GM12872 (cell line): ENCODE data around the gene BCAS3.

ENCODE experiments used
- TF ChIP-seq, protein P1 (sequence below): IDR thresholded peaks from 3 replicates; pipeline ENCODE4 v1.5.1; 2011; ENCODE audit warnings: low read depth, mild to moderate bottlenecking, low read length, moderate library complexity; ENCODE audit not compliant: insufficient read depth

BCAS3 gene

DNA sequence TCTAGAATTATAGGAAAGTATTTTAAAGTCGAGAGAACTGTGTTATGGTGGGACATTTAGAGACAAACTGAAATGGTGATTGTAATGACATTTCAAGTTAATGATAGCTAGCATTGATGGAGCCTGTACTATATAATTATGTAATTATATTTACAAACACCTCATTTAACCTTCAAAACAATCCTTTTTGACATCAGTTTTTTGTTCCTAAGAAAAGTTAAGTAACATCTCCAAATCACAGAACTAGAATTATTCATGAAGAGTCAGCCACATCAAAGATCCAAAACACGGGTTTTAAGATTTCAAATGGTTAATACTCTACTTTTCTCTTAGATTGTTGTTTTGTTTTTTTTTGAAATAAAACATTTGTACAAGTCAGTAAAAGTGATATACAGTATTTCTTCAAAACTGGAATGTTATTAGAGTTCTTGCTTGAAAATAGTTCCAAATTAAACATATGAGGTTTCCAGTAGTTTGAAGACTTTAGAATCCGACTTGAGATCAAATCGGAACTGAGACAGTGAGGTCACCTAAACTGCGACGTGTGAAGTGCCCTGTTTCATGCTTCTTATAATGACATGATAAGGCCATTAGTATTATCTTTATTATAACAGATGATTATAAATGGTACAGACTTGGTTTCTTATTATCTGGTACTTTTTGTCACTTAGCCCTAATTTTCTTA, 457.0 kb downstream of the BCAS3 start:
- TF ChIP-seq, protein P1, sequence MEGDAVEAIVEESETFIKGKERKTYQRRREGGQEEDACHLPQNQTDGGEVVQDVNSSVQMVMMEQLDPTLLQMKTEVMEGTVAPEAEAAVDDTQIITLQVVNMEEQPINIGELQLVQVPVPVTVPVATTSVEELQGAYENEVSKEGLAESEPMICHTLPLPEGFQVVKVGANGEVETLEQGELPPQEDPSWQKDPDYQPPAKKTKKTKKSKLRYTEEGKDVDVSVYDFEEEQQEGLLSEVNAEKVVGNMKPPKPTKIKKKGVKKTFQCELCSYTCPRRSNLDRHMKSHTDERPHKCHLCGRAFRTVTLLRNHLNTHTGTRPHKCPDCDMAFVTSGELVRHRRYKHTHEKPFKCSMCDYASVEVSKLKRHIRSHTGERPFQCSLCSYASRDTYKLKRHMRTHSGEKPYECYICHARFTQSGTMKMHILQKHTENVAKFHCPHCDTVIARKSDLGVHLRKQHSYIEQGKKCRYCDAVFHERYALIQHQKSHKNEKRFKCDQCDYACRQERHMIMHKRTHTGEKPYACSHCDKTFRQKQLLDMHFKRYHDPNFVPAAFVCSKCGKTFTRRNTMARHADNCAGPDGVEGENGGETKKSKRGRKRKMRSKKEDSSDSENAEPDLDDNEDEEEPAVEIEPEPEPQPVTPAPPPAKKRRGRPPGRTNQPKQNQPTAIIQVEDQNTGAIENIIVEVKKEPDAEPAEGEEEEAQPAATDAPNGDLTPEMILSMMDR, result no peak

- TF ChIP-seq, protein P1, result no peak
Measured at GRCh38 chr17:61135782-61136181, 458.1 kb downstream of the BCAS3 start.

- TF ChIP-seq, protein P1, result no peak
Measured at GRCh38 chr17:61136296-61136695, 458.6 kb downstream of the BCAS3 start.

GRCh38 chr17:61139219-61139618, 461.6 kb downstream of the BCAS3 start:
- TF ChIP-seq, protein P1, result no peak

- TF ChIP-seq, protein P1, result no peak
Measured at GRCh38 chr17:61140081-61140786, 462.6 kb downstream of the BCAS3 start.

- TF ChIP-seq, protein P1, result no peak
Measured at GRCh38 chr17:61143026-61143425, 465.4 kb downstream of the BCAS3 start.

- TF ChIP-seq, protein P1, result no peak
Measured at GRCh38 chr17:61144137-61144536, 466.5 kb downstream of the BCAS3 start.
